Measurements from ENCODE around the gene FAM90A26.
"Not testable (repeated sequence)": the region's sequence is repeated elsewhere in the genome, so short reads cannot be mapped to it uniquely, and the experiment has no call there.

FAM90A26 gene

DNA sequence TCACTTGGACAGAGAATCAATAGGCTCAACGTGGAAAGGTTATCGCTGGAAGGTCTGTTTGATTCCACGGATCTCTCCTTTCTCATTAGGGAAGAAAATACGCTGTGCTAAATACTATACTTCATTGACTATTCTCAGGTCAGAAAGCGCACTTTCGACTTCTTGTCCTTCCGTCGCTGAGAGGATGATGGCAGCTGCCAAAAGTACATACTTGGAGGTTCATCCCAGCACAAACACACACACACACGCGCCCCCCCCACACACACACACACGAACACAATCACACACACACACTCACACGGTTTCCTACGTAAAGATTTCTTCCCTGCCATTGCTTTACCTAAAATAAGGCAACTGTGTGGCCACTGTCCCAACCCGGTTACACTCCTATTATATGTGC is 44.5 kb downstream of the FAM90A26 start:
- H3K9me3 ChIP-seq, H3K27me3 ChIP-seq, H3K9ac ChIP-seq: not testable (repeated sequence)

DNA sequence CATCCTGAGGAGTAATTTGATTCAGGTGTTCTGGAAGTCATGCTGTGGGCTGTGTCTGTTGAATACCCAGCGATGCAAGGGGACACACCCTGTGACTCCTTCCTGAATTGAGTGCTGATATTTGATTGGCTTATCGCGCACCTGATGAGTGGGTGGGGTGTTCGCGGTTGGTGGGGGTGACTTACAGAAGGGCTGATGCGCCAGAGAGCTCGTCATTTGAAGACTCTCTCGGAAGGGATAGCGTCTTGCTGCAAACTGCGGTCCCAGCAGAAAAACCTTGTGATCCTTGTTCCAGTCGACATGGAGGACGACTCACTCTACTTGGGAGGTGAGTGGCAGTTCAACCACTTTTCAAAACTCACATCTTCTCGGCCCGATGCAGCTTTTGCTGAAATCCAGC is 44.9 kb downstream of the FAM90A26 start, which contains the start of gene USP17L11:
USP17L11 (plus strand) TSS at position 301 of the 400 bp plus-strand sequence; CDS start at position 301, 0 bp downstream.
- not testable (repeated sequence) for H3K27ac ChIP-seq

More for the DNA sequence above, 44.5 kb downstream of the FAM90A26 start:
- H3K4me3 ChIP-seq, H3K4me1 ChIP-seq, H4K20me1 ChIP-seq, H3K4me2 ChIP-seq, H3K36me3 ChIP-seq, H3K27ac ChIP-seq: not testable (repeated sequence)

DNA sequence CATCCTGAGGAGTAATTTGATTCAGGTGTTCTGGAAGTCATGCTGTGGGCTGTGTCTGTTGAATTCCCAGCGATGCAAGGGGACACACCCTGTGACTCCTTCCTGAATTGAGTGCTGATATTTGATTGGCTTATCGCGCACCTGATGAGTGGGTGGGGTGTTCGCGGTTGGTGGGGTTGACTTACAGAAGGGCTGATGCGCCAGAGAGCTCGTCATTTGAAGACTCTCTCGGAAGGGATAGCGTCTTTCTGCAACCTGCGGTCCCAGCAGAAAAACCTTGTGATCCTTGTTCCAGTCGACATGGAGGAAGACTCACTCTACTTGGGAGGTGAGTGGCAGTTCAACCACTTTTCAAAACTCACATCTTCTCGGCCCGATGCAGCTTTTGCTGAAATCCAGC is 49.6 kb downstream of the FAM90A26 start, which contains the start of gene USP17L12:
USP17L12 (plus strand) TSS at position 301 of the 400 bp plus-strand sequence; CDS start at position 301, 0 bp downstream.
- not testable (repeated sequence) for H3K4me2 ChIP-seq, H3K9me3 ChIP-seq, H3K4me3 ChIP-seq, H3K9ac ChIP-seq, H3K4me1 ChIP-seq, H3K27ac ChIP-seq, H4K20me1 ChIP-seq, H3K36me3 ChIP-seq, H3K27me3 ChIP-seq

More for the DNA sequence above, 44.9 kb downstream of the FAM90A26 start, which contains the start of gene USP17L11:
- H3K4me1 ChIP-seq, H4K20me1 ChIP-seq, H3K9me3 ChIP-seq, H3K27me3 ChIP-seq, H3K4me2 ChIP-seq, H3K9ac ChIP-seq, H3K36me3 ChIP-seq, H3K4me3 ChIP-seq: not testable (repeated sequence)

DNA sequence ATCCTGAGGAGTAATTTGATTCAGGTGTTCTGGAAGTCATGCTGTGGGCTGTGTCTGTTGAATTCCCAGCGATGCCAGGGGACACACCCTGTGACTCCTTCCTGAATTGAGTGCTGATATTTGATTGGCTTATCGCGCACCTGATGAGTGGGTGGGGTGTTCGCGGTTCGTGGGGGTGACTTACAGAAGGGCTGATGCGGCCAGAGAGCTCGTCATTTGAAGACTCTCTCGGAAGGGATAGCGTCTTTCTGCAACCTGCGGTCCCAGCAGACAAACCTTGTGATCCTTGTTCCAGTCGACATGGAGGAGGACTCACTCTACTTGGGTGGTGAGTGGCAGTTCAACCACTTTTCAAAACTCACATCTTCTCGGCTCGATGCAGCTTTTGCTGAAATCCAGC is 54.4 kb downstream of the FAM90A26 start, which contains the start of gene USP17L13:
USP17L13 (plus strand) TSS at position 301 of the 400 bp plus-strand sequence; CDS start at position 301, 0 bp downstream.
- H4K20me1 ChIP-seq, H3K27me3 ChIP-seq, H3K4me1 ChIP-seq, H3K9ac ChIP-seq, H3K4me2 ChIP-seq, H3K4me3 ChIP-seq, H3K36me3 ChIP-seq, H3K27ac ChIP-seq, H3K9me3 ChIP-seq: not testable (repeated sequence)
